ENCODE measurements around the gene EYA2. TPM values are rescaled to one million over a fixed set of nuclear protein-coding genes. Genes with fewer than 3 reads are reported as not detected.

EYA2 gene
- total RNA-seq, 1 experiment from 2014 or later: 0.74 TPM

- Histone ChIP-seq H4K5ac (ENCODE audit: insufficient read length, low read depth, low read length) (no peak overlapping the region), H3K79me2 (ENCODE audit: insufficient read depth, low read length) (no peaks in the 10 kb centered on the region), H2BK120ac (ENCODE audit: low read depth, low read length, poor library complexity, severe bottlenecking) (no peak overlapping the region), H3T11ph (ENCODE audit: low read length) (no peak overlapping the region), H2AK5ac (ENCODE audit: insufficient read length, low read length) (no peak overlapping the region), H3K4me2 (ENCODE audit: insufficient read depth, insufficient read length, low read length) (no peak overlapping the region), H4K20me1 (ENCODE audit: control insufficient read depth, insufficient read depth, insufficient read length) (no peaks in the 10 kb centered on the region), H3K4me1 (ENCODE audit: insufficient read depth, low read length) (no peaks in the 10 kb centered on the region), H3K4ac (ENCODE audit: low read depth, low read length) (no peak overlapping the region), H2BK20ac (ENCODE audit: low read depth, low read length, poor library complexity, severe bottlenecking) (no peak overlapping the region), H4K91ac (ENCODE audit: insufficient read length, low read depth, low read length) (no peak overlapping the region), H2BK5ac (ENCODE audit: insufficient read length, low read length) (no peak overlapping the region), H3K27ac (ENCODE audit: insufficient read length, low read depth, low read length) (no peak overlapping the region), H3K9me3 (ENCODE audit: control insufficient read depth, low read depth, low read length) (no peaks in the 10 kb centered on the region), H2AFZ (ENCODE audit: low read length) (no peak overlapping the region), H3K14ac (ENCODE audit: insufficient read depth, low read length) (no peak overlapping the region), H3K27me3 (ENCODE audit: insufficient read depth, low read length) (no peaks in the 10 kb centered on the region), H3K79me1 (ENCODE audit: insufficient read depth, low read depth, low read length, poor library complexity, severe bottlenecking) (no peaks in the 10 kb centered on the region), H3K23me2 (ENCODE audit: insufficient read length, low read depth, low read length, poor library complexity, severe bottlenecking) (no peaks in the 10 kb centered on the region), H3K18ac (ENCODE audit: insufficient read length, low read depth, low read length) (no peak overlapping the region), H3K23ac (ENCODE audit: insufficient read length, low read depth, low read length) (no peak overlapping the region), H4K8ac (replicated peaks; ENCODE audit: insufficient read length, low read depth, low read length) (no peak overlapping the region), H2BK15ac (ENCODE audit: low read depth, low read length) (no peak overlapping the region), H3K56ac (ENCODE audit: insufficient read length, low read depth, low read length) (no peak overlapping the region), H2BK12ac (ENCODE audit: insufficient read length, low read depth, low read length) (no peak overlapping the region), H3K9ac (ENCODE audit: extremely low read depth, insufficient read length, low read length) (no peak overlapping the region)
- H3K27ac Mint-ChIP-seq: no peak overlapping the region
- peaks cover 0 to 8% (median 2%) of the 10 kb centered on the region in 3 experiments; a peak in 3 of 7 replicates for H3K36me3 Mint-ChIP-seq (ENCODE audit: insufficient read depth in 1 of 3, low read depth in 3 of 3)
- no peak overlapping the region for H3K4me3 Mint-ChIP-seq
- peaks cover 7% of the 10 kb centered on the region for H3K27me3 Mint-ChIP-seq (ENCODE audit: low read depth)
- peaks cover under 1 to 8% of the 10 kb centered on the region in 2 experiments; a peak in 3 of 4 replicates for H3K4me1 Mint-ChIP-seq
- H3K9me3 Mint-ChIP-seq: peaks cover 0 to 7% of the 10 kb centered on the region in 2 experiments; a peak in 3 of 5 replicates
- no peak for DNase-seq
- no peak for TF ChIP-seq CTCF (conservative IDR thresholded peaks at IDR 0.05)
- no CpG with 5 or more reads among the region's 4 CpGs for WGBS (ENCODE audit: extremely low coverage, insufficient read length, low lambda C conversion rate)
Measured at GRCh38 chr20:47004179-47004578, 109.5 kb downstream of the EYA2 start.
